Dedifferentiated amniotic fluid mesenchymal stem cell (primary cell): ENCODE measurements around the gene SNAPC4.
"Not testable (repeated sequence)": the region's sequence is repeated elsewhere in the genome, so short reads cannot be mapped to it uniquely, and the experiment has no call there.

Experiments used
- DNase-seq: peaks from one replicate; pipeline ENCODE4 v3.0.0-alpha.2; 2016; ENCODE audit errors: extremely low spot score

SNAPC4 gene

GRCh38 chr9:136355616-136356557 is 44.1 kb downstream of the SNAPC4 start:
- no peak for DNase-seq

- peak; percentile 40 for DNase-seq
Measured at GRCh38 chr9:136354592-136355085, 45.3 kb downstream of the SNAPC4 start.

GRCh38 chr9:136353757-136354488 is 46.0 kb downstream of the SNAPC4 start:
- DNase-seq = no peak

GRCh38 chr9:136353088-136353487 is 46.9 kb downstream of the SNAPC4 start:
- DNase-seq = no peak

GRCh38 chr9:136352682-136353081 is 47.3 kb downstream of the SNAPC4 start:
- DNase-seq = no peak

GRCh38 chr9:136351868-136352267 is 48.1 kb downstream of the SNAPC4 start:
- DNase-seq = not testable (repeated sequence)

- no peak for DNase-seq
Measured at GRCh38 chr9:136351252-136351800, 48.6 kb downstream of the SNAPC4 start.
